GM12878 (cell line): ENCODE measurements around the gene ZNHIT1. TPM values are rescaled to one million over a fixed set of nuclear protein-coding genes. Genes with fewer than 3 reads are reported as not detected.

Experiments
- ATAC-seq: fragments of 200-7000 bp; cut with Tn5 transposase; 3 replicates; pipeline ENCODE4 v1.9.1; 2020; ENCODE audit warnings: mild to moderate bottlenecking, moderate library complexity
- BruUV-seq: library from RNA; stranded (reverse); fragments of 400-500 nt; replicated peaks from 2 replicates; lab custom pipeline; 2021; lab: Mats Ljungman, UMichigan
- CTCF ChIA-PET: fragments of 300-600 bp; sonication (Branson Sonifier 250); formaldehyde crosslinking; extraction: SDS; loops from one replicate; lab custom pipeline; 2021; ENCODE audit warnings: inconsistent platforms; lab: Yijun Ruan, JAX
- POLR2A ChIA-PET: fragments of 350-600 bp; formaldehyde crosslinking; extraction: SDS; loops from one replicate; lab custom pipeline; 2021; ENCODE audit warnings: inconsistent platforms; lab: Charles Lee
- RAD21 ChIA-PET: fragments of 300-600 bp; sonication (Branson Sonifier 250); formaldehyde crosslinking; loops from one replicate; lab custom pipeline; 2023; ENCODE audit warnings: antibody characterized with exemption; ENCODE audit not compliant: unreplicated experiment; lab: Charles Lee
- SMC1A ChIA-PET: fragments of 300-600 bp; sonication (Branson Sonifier 250); formaldehyde crosslinking; loops from one replicate; lab custom pipeline; 2023; ENCODE audit not compliant: unreplicated experiment, uncharacterized antibody; lab: Charles Lee
- DNase-seq: peaks from one replicate; pipeline ENCODE4 v3.0.0-alpha.2; 2011; ENCODE audit warnings: low read depth, low spot score
- FAIRE-seq: peaks from 3 replicates; lab custom pipeline; 2011; peaks lifted over from hg19 to GRCh38; lab: Jason Lieb, UNC
- H2AFZ ChIP-seq: 2 replicates; pipeline ENCODE4 v1.6.0; 2011; ENCODE audit warnings: low read depth, low read length, control low read depth; ENCODE audit not compliant: control insufficient read depth
- H3K27ac ChIP-seq: 2 replicates; pipeline ENCODE4 v1.5.1; 2011; ENCODE audit warnings: control low read depth; ENCODE audit not compliant: control insufficient read depth, insufficient read depth
- H3K27me3 ChIP-seq, 2 experiments: replicated peaks in 1 of 2; 2 replicates each; pipeline versions ENCODE4 v1.6.0 to v1.6.1; 2011; ENCODE audit warnings: low read length in 1 of 2; ENCODE audit not compliant: control insufficient read depth in 2 of 2, insufficient read depth in 2 of 2
- H3K36me3 ChIP-seq, 2 experiments: 2 replicates each; pipeline ENCODE4 v1.5.1; 2011; ENCODE audit warnings: low read length in 1 of 2; ENCODE audit not compliant: control insufficient read depth in 2 of 2, insufficient read depth in 2 of 2
- H3K4me1 ChIP-seq: 2 replicates; pipeline ENCODE4 v1.6.1; 2011; ENCODE audit warnings: mild to moderate bottlenecking, low read length, moderate library complexity, mixed read lengths; ENCODE audit not compliant: control insufficient read depth, insufficient read depth
- H3K4me2 ChIP-seq: 2 replicates; pipeline ENCODE4 v1.6.0; 2011; ENCODE audit warnings: control low read depth; ENCODE audit not compliant: control insufficient read depth, insufficient read depth
- H3K4me3 ChIP-seq: fragments of 200-600 bp; sonication (generic); 2 replicates; pipeline ENCODE4 v1.5.1; 2016
- H3K79me2 ChIP-seq: 2 replicates; pipeline ENCODE4 v1.6.0; 2011; ENCODE audit warnings: low read length; ENCODE audit not compliant: control insufficient read depth, insufficient read depth
- H3K9ac ChIP-seq: 2 replicates; pipeline ENCODE4 v1.8.0; 2011; ENCODE audit warnings: low read length, control low read depth, mixed read lengths; ENCODE audit not compliant: control insufficient read depth, insufficient read depth
- H3K9me3 ChIP-seq: replicated peaks from 3 replicates; pipeline ENCODE4 v1.5.1; 2011; ENCODE audit warnings: mild to moderate bottlenecking, low read length; ENCODE audit not compliant: control insufficient read depth, insufficient read depth
- H4K20me1 ChIP-seq: 2 replicates; pipeline ENCODE4 v1.6.0; 2011; ENCODE audit not compliant: control insufficient read depth, insufficient read depth
- BHLHE40 ChIP-seq, 2 experiments: fragments of 450-650 bp in 1 of 2; IDR thresholded peaks; 2 replicates each; pipeline ENCODE4 v1.6.1; 2011 to 2017; ENCODE audit warnings: low read depth in 2 of 2, borderline replicate concordance in 1 of 2, improper control_type of control experiment in 1 of 2, low read length in 1 of 2, mild to moderate bottlenecking in 1 of 2
- CBX3 ChIP-seq: fragments of 200-600 bp; sonication (generic); IDR thresholded peaks from 2 replicates; pipeline ENCODE4 v1.6.1; 2016; ENCODE audit warnings: low read depth, borderline replicate concordance
- EED ChIP-seq: sonication (generic); IDR thresholded peaks from 2 replicates; pipeline ENCODE4 v1.6.1; 2016; ENCODE audit warnings: antibody characterized with exemption, low read depth
- IKZF2 ChIP-seq, 2 experiments: fragments of 450-650 bp; IDR thresholded peaks; 2 replicates each; pipeline ENCODE4 v1.6.1; 2017; ENCODE audit warnings: mild to moderate bottlenecking in 2 of 2, moderate library complexity in 2 of 2
- IRF4 ChIP-seq: IDR thresholded peaks from 2 replicates; pipeline ENCODE4 v1.6.1; 2011; ENCODE audit warnings: low read depth, low read length
- STAT3 ChIP-seq: IDR thresholded peaks from 2 replicates; pipeline ENCODE4 v1.6.1; 2011; ENCODE audit warnings: low read depth, low read length, improper control_type of control experiment
- SUZ12 ChIP-seq: fragments of 200-600 bp; sonication (generic); IDR thresholded peaks from one replicate; pipeline ENCODE4 v1.6.1; 2018; ENCODE audit warnings: antibody characterized with exemption, mild to moderate bottlenecking; ENCODE audit not compliant: unreplicated experiment
- TBL1XR1 ChIP-seq: IDR thresholded peaks from 2 replicates; pipeline ENCODE4 v1.6.1; 2012; ENCODE audit warnings: low read depth, low read length, improper control_type of control experiment
- WGBS: methylation state at CpG from one replicate; pipeline ENCODE4 v1.1.6; 2016; ENCODE audit warnings: low lambda C conversion rate; ENCODE audit not compliant: insufficient replicate concordance, insufficient coverage; ENCODE audit errors: missing lambda C conversion rate; 5-methylcytosine and 5-hydroxymethylcytosine counted together
- in situ Hi-C: fragments of 300-500 bp; cut with MboI; formaldehyde crosslinking; loops from 9 replicates; pipeline ENCODE4 v1.14.3; 2018; ENCODE audit warnings: mixed read lengths
- intact Hi-C: fragments of 100-400 bp; cut with micrococcal nuclease; formaldehyde crosslinking; loops from one replicate; pipeline ENCODE4 v1.14.2; 2022; ENCODE audit not compliant: unreplicated experiment
- polyA plus RNA-seq, 11 experiments: library from polyadenylated mRNA; depleted of rRNA in 4 of 11; unstranded in 6 of 11; stranded (reverse) in 5 of 11; fragments of >200 nt; fragmentation: Nextera tagmentation in 4 of 11; fragmentation: Illumina TruSeq in 1 of 11; extraction: Ambion mirVana in 4 of 11; extraction: Trizol in 1 of 11; gene quantifications; 1 replicate in 1 of 11; 2 replicates in 10 of 11; pipeline versions ENCODE4 v1.2.1 to v1.2.3, GENCODE V29; 2011 to 2016; ENCODE audit warnings: inconsistent platforms in 2 of 11, missing spikeins in 2 of 11, low read depth in 1 of 11
- total RNA-seq, 4 experiments: library from RNA; depleted of rRNA in 3 of 4; stranded (reverse); fragments of >200 nt in 3 of 4; fragmentation: Illumina TruSeq in 1 of 4; extraction: Trizol in 1 of 4; gene quantifications; 2 replicates each; pipeline versions ENCODE4 v1.2.1 to v1.2.3, GENCODE V29; 2013 to 2021
- TF ChIP-seq, protein P1 (sequence below): IDR thresholded peaks from 2 replicates; pipeline ENCODE4 v1.6.1; 2011; ENCODE audit warnings: low read depth, mild to moderate bottlenecking, low read length, moderate library complexity, borderline replicate concordance; ENCODE audit errors: extremely low read depth
- TF ChIP-seq, protein P2 (sequence below): IDR thresholded peaks from 2 replicates; pipeline ENCODE4 v1.6.1; 2012; ENCODE audit warnings: low read depth, low read length, improper control_type of control experiment
- TF ChIP-seq, protein P3 (sequence below): IDR thresholded peaks from 2 replicates; pipeline ENCODE4 v1.6.1; 2012; ENCODE audit warnings: improper control_type of control experiment, low read depth, low read length; ENCODE audit not compliant: insufficient replicate concordance
- TF ChIP-seq, protein P4 (sequence below): IDR thresholded peaks from 2 replicates; pipeline ENCODE4 v1.6.1; 2011; ENCODE audit warnings: borderline replicate concordance, low read depth, mild to moderate bottlenecking, moderate library complexity, mixed read lengths, low read length; ENCODE audit not compliant: insufficient read depth; ENCODE audit errors: extremely low read length

Gene ZNHIT1
- total and polyA plus RNA-seq, 10 of the 15 experiments (the other 5 are each of a cell fraction or from before 2014, with no cell fraction given), result 3.8 to 79.2 (median 44.5) TPM

DNA sequence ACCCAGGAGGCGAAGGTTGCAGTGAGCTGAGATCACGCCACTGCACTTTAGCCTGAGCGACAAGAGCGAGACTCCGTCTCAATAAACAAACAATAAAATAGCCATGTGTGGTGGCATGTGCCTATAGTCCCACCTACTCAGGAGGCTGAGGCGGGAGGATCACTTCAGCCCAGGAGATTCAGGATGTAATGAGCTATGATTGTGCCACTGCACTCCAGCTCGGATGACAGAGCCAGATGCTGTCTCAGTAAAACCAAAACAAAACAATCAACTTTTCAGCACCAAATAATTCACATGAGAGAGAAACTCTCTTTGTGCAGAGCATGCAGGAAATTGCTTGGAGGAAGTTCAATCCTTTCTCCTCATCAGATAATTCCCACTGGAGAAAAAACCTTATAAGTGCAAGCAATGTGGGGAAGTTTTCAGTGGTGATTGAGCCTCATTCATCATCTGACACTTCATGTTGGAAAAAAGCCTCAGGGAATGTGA is 40.3 kb downstream of the ZNHIT1 start:
- no peak overlapping the region for H3K9ac ChIP-seq
- H3K27me3 ChIP-seq, result no peaks in the 10 kb centered on the region; a peak in 1 of 4 replicates
- 63% methylated on average over 7 of the region's 7 CpGs for WGBS
- no peak overlapping the region for H3K4me2 ChIP-seq
- no peaks in the 10 kb centered on the region for H3K9me3 ChIP-seq
- H3K4me1 ChIP-seq, result no peaks in the 10 kb centered on the region
- intact Hi-C loops (no loop called here), in situ Hi-C loops (no loop called here)
- DNase-seq (no peak), ATAC-seq (no peak), FAIRE-seq (no peak)
- no peak overlapping the region for H2AFZ ChIP-seq
- no peaks in the 10 kb centered on the region for H4K20me1 ChIP-seq
- H3K4me3 ChIP-seq, result no peak overlapping the region
- ChIA-PET CTCF (interaction anchor here (1.0 to 1.3 kb wide), 3 partner anchors 14 to 32 kb away, joined by 4 to 6 read pairs (median 6); no protein-coding TSS in a partner anchor), POLR2A (interaction anchor here (0.7 kb wide), 2 partner anchors 16 to 285 kb away, joined by 3 to 6 read pairs; no protein-coding TSS in a partner anchor), SMC1A (interaction anchor here (1.8 kb wide), 1 partner anchor 66 kb away, joined by 3 read pairs; no protein-coding TSS in a partner anchor), RAD21 (interaction anchor here (1.9 kb wide), 1 partner anchor 114 kb away, joined by 4 read pairs; no protein-coding TSS in a partner anchor)
- H3K79me2 ChIP-seq, result no peaks in the 10 kb centered on the region
- BruUV-seq, result no TSS peak
- H3K36me3 ChIP-seq, result no peaks in the 10 kb centered on the region
- no peak overlapping the region for H3K27ac ChIP-seq
- TF ChIP-seq, protein P1, sequence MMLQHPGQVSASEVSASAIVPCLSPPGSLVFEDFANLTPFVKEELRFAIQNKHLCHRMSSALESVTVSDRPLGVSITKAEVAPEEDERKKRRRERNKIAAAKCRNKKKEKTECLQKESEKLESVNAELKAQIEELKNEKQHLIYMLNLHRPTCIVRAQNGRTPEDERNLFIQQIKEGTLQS, result no peak
- TF ChIP-seq IKZF2 (IDR thresholded peaks at IDR 0.05) (no peak), EED (no peak), TBL1XR1 (no peak), BHLHE40 (IDR thresholded peaks at IDR 0.05; ENCODE audit: borderline replicate concordance in 1 of 2, low read depth in 2 of 2, low read length in 1 of 2) (no peak), CBX3 (no peak), IRF4 (no peak), STAT3 (no peak), SUZ12 (no peak)
- TF ChIP-seq, protein P2, sequence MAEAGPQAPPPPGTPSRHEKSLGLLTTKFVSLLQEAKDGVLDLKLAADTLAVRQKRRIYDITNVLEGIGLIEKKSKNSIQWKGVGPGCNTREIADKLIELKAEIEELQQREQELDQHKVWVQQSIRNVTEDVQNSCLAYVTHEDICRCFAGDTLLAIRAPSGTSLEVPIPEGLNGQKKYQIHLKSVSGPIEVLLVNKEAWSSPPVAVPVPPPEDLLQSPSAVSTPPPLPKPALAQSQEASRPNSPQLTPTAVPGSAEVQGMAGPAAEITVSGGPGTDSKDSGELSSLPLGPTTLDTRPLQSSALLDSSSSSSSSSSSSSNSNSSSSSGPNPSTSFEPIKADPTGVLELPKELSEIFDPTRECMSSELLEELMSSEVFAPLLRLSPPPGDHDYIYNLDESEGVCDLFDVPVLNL, result no peak
- TF ChIP-seq, protein P3, sequence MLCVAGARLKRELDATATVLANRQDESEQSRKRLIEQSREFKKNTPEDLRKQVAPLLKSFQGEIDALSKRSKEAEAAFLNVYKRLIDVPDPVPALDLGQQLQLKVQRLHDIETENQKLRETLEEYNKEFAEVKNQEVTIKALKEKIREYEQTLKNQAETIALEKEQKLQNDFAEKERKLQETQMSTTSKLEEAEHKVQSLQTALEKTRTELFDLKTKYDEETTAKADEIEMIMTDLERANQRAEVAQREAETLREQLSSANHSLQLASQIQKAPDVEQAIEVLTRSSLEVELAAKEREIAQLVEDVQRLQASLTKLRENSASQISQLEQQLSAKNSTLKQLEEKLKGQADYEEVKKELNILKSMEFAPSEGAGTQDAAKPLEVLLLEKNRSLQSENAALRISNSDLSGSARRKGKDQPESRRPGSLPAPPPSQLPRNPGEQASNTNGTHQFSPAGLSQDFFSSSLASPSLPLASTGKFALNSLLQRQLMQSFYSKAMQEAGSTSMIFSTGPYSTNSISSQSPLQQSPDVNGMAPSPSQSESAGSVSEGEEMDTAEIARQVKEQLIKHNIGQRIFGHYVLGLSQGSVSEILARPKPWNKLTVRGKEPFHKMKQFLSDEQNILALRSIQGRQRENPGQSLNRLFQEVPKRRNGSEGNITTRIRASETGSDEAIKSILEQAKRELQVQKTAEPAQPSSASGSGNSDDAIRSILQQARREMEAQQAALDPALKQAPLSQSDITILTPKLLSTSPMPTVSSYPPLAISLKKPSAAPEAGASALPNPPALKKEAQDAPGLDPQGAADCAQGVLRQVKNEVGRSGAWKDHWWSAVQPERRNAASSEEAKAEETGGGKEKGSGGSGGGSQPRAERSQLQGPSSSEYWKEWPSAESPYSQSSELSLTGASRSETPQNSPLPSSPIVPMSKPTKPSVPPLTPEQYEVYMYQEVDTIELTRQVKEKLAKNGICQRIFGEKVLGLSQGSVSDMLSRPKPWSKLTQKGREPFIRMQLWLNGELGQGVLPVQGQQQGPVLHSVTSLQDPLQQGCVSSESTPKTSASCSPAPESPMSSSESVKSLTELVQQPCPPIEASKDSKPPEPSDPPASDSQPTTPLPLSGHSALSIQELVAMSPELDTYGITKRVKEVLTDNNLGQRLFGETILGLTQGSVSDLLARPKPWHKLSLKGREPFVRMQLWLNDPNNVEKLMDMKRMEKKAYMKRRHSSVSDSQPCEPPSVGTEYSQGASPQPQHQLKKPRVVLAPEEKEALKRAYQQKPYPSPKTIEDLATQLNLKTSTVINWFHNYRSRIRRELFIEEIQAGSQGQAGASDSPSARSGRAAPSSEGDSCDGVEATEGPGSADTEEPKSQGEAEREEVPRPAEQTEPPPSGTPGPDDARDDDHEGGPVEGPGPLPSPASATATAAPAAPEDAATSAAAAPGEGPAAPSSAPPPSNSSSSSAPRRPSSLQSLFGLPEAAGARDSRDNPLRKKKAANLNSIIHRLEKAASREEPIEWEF, result no peak
- TF ChIP-seq, protein P4, sequence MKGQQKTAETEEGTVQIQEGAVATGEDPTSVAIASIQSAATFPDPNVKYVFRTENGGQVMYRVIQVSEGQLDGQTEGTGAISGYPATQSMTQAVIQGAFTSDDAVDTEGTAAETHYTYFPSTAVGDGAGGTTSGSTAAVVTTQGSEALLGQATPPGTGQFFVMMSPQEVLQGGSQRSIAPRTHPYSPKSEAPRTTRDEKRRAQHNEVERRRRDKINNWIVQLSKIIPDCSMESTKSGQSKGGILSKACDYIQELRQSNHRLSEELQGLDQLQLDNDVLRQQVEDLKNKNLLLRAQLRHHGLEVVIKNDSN, result no peak
